AG09309 (cell line): Measurements from ENCODE around the gene SIGLEC5.
"Not testable (repeated sequence)": the region's sequence is repeated elsewhere in the genome, so short reads cannot be mapped to it uniquely, and the experiment has no call there.

Experiments
- DNase-seq: peaks from one replicate; pipeline ENCODE4 v3.0.0-alpha.2; 2010; ENCODE audit warnings: low read depth
- H3K4me3 ChIP-seq: 2 replicates; pipeline ENCODE4 v1.5.1; 2011; ENCODE audit warnings: mild to moderate bottlenecking, low read depth, low read length, moderate library complexity; ENCODE audit not compliant: control insufficient read depth
- TF ChIP-seq, protein P1 (sequence below): IDR thresholded peaks from 2 replicates; pipeline ENCODE4 v1.5.1; 2011; ENCODE audit warnings: mild to moderate bottlenecking, low read depth, low read length, inconsistent platforms; ENCODE audit not compliant: insufficient read depth, control insufficient read depth; ENCODE audit errors: missing control alignments

Gene SIGLEC5, protein sequence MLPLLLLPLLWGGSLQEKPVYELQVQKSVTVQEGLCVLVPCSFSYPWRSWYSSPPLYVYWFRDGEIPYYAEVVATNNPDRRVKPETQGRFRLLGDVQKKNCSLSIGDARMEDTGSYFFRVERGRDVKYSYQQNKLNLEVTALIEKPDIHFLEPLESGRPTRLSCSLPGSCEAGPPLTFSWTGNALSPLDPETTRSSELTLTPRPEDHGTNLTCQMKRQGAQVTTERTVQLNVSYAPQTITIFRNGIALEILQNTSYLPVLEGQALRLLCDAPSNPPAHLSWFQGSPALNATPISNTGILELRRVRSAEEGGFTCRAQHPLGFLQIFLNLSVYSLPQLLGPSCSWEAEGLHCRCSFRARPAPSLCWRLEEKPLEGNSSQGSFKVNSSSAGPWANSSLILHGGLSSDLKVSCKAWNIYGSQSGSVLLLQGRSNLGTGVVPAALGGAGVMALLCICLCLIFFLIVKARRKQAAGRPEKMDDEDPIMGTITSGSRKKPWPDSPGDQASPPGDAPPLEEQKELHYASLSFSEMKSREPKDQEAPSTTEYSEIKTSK

DNA sequence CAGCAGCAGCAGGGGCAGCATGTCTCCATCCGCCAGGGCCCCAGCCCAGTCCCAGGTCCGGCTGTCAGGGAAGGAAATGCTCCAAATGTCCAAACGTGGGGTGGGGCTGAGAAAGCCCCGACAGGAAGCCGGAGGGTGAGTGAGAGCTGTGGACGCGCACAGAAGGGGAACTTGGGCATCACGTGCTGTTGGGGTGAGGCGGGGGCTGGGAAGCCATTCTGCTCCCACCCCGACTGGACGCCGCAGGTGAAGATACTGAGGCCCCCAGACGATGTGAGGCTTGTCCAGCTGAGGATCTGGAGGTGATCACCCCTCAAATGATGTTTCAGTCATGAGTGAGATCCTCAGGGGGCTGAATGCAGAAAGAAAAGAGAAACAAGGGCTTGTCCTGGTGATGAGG lies at the start of gene SIGLEC5:
SIGLEC5 (minus strand) TSS at position 87 of the 400 bp plus-strand sequence; CDS start at position 21, 66 bp downstream.
- DNase-seq, H3K4me3 ChIP-seq: not testable (repeated sequence)

GRCh38 chr19:51676566-51677083 lies 46.4 kb upstream of the SIGLEC5 start:
- TF ChIP-seq, protein P1, sequence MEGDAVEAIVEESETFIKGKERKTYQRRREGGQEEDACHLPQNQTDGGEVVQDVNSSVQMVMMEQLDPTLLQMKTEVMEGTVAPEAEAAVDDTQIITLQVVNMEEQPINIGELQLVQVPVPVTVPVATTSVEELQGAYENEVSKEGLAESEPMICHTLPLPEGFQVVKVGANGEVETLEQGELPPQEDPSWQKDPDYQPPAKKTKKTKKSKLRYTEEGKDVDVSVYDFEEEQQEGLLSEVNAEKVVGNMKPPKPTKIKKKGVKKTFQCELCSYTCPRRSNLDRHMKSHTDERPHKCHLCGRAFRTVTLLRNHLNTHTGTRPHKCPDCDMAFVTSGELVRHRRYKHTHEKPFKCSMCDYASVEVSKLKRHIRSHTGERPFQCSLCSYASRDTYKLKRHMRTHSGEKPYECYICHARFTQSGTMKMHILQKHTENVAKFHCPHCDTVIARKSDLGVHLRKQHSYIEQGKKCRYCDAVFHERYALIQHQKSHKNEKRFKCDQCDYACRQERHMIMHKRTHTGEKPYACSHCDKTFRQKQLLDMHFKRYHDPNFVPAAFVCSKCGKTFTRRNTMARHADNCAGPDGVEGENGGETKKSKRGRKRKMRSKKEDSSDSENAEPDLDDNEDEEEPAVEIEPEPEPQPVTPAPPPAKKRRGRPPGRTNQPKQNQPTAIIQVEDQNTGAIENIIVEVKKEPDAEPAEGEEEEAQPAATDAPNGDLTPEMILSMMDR: no peak
- H3K4me3 ChIP-seq: no peak overlapping the region
- DNase-seq: no peak

GRCh38 chr19:51675911-51676565 lies 45.8 kb upstream of the SIGLEC5 start:
- not testable (repeated sequence) for DNase-seq, H3K4me3 ChIP-seq
- TF ChIP-seq, protein P1: peak; percentile 43

- no peak for DNase-seq
- no peak overlapping the region for H3K4me3 ChIP-seq
- TF ChIP-seq, protein P1: no peak
Observed at GRCh38 chr19:51668216-51668615, 38.0 kb upstream of the SIGLEC5 start.

GRCh38 chr19:51664997-51665396 lies 34.8 kb upstream of the SIGLEC5 start:
- no peak overlapping the region for H3K4me3 ChIP-seq
- DNase-seq: no peak
- TF ChIP-seq, protein P1: peak; percentile 53

GRCh38 chr19:51664131-51664530 lies 33.9 kb upstream of the SIGLEC5 start:
- no peak overlapping the region for H3K4me3 ChIP-seq
- no peak for DNase-seq
- TF ChIP-seq, protein P1: no peak
